CD14-positive monocyte (primary cell): Measurements from ENCODE around the gene GRK7. TPM values are rescaled to one million over a fixed set of nuclear protein-coding genes. Genes with fewer than 3 reads are reported as not detected.
"Not testable (repeated sequence)": the region's sequence is repeated elsewhere in the genome, so short reads cannot be mapped to it uniquely, and the experiment has no call there.

Source experiments
- DNase-seq, 3 donors: peaks; one replicate each; pipeline ENCODE4 v3.0.0-alpha.2; 2011 to 2022
- H2AFZ ChIP-seq: 2 replicates; pipeline ENCODE4 v1.6.0; 2012; ENCODE audit warnings: mild to moderate bottlenecking, low read depth, low read length, inconsistent platforms; ENCODE audit not compliant: insufficient read depth, poor library complexity, severe bottlenecking
- H3K27ac ChIP-seq, 2 donors: 1 replicate in 1 of 2; 2 replicates in 1 of 2; pipeline ENCODE4 v1.5.1; 2012 to 2013; ENCODE audit warnings: low read length in 2 of 2, control low read depth in 1 of 2, inconsistent platforms in 1 of 2, low read depth in 1 of 2, mild to moderate bottlenecking in 1 of 2
- H3K27me3 ChIP-seq, 2 donors: one replicate each; pipeline versions ENCODE4 v1.6.0 to v1.6.1; 2011 to 2013; ENCODE audit warnings: low read length in 2 of 2; ENCODE audit not compliant: control insufficient read depth in 2 of 2, insufficient read depth in 2 of 2
- H3K36me3 ChIP-seq, 2 donors: replicated peaks in 1 of 2; 1 replicate in 1 of 2; 2 replicates in 1 of 2; pipeline versions ENCODE4 v1.5.1 to v1.6.1; 2012 to 2013; ENCODE audit warnings: low read length in 2 of 2, control low read depth in 1 of 2, inconsistent platforms in 1 of 2, mild to moderate bottlenecking in 1 of 2; ENCODE audit not compliant: insufficient read depth in 2 of 2, control insufficient read depth in 1 of 2
- H3K4me1 ChIP-seq, 2 donors: 1 replicate in 1 of 2; 2 replicates in 1 of 2; pipeline versions ENCODE4 v1.5.1 to v1.6.1; 2012 to 2013; ENCODE audit warnings: low read length in 2 of 2, control low read depth in 1 of 2, inconsistent platforms in 1 of 2, mild to moderate bottlenecking in 1 of 2, moderate library complexity in 1 of 2; ENCODE audit not compliant: insufficient read depth in 2 of 2, control insufficient read depth in 1 of 2
- H3K4me2 ChIP-seq: replicated peaks from 2 replicates; pipeline ENCODE3; 2012; ENCODE audit warnings: low read length, moderate library complexity, mild to moderate bottlenecking; ENCODE audit not compliant: poor library complexity, severe bottlenecking; ENCODE audit errors: extremely low read depth
- H3K4me3 ChIP-seq, 3 experiments: fragments of 200-600 bp in 1 of 3; sonication (generic) in 1 of 3; replicated peaks in 1 of 3; 1 replicate in 2 of 3; 2 replicates in 1 of 3; pipeline ENCODE4 v1.5.1; 2011 to 2013; ENCODE audit warnings: low read length in 3 of 3, mild to moderate bottlenecking in 3 of 3, control low read depth in 2 of 3, low read depth in 2 of 3, inconsistent platforms in 1 of 3, moderate library complexity in 1 of 3
- H3K79me2 ChIP-seq: 2 replicates; pipeline ENCODE4 v1.6.0; 2012; ENCODE audit warnings: mild to moderate bottlenecking, control low read depth, inconsistent platforms, low read length, moderate library complexity; ENCODE audit not compliant: insufficient read depth
- H3K9ac ChIP-seq: 2 replicates; pipeline ENCODE4 v1.6.0; 2017; ENCODE audit warnings: low read length, mild to moderate bottlenecking; ENCODE audit not compliant: insufficient read depth, poor library complexity, severe bottlenecking
- H3K9me3 ChIP-seq, 2 donors: replicated peaks in 1 of 2; 1 replicate in 1 of 2; 2 replicates in 1 of 2; pipeline versions ENCODE4 v1.5.1 to v1.6.1; 2012 to 2013; ENCODE audit warnings: low read length in 2 of 2, control low read depth in 1 of 2; ENCODE audit not compliant: control insufficient read depth in 1 of 2, insufficient read depth in 1 of 2
- H4K20me1 ChIP-seq: 2 replicates; pipeline ENCODE4 v1.6.0; 2012; ENCODE audit warnings: mild to moderate bottlenecking, low read length, control low read depth, moderate library complexity; ENCODE audit not compliant: insufficient read depth
- H3K27ac Mint-ChIP-seq, 7 donors: one replicate each; pipeline ENCODE4 v1.8.0; 2020; ENCODE audit warnings: mild to moderate bottlenecking in 7 of 7, mixed read lengths in 7 of 7, moderate library complexity in 6 of 7, inconsistent platforms in 2 of 7
- H3K27me3 Mint-ChIP-seq, 3 donors: one replicate each; pipeline ENCODE4 v1.8.0; 2021 to 2022; ENCODE audit warnings: low read depth in 3 of 3, mild to moderate bottlenecking in 3 of 3, mixed read lengths in 3 of 3, moderate library complexity in 3 of 3, inconsistent platforms in 1 of 3
- H3K36me3 Mint-ChIP-seq, 2 donors: one replicate each; pipeline ENCODE4 v1.8.0; 2020; ENCODE audit warnings: mixed read lengths in 2 of 2, inconsistent platforms in 1 of 2, mild to moderate bottlenecking in 1 of 2
- H3K4me1 Mint-ChIP-seq: one replicate; pipeline ENCODE4 v1.8.0; 2020; ENCODE audit warnings: mild to moderate bottlenecking, mixed read lengths
- H3K4me3 Mint-ChIP-seq, 2 donors: one replicate each; pipeline ENCODE4 v1.8.0; 2020; ENCODE audit warnings: mild to moderate bottlenecking in 2 of 2, mixed read lengths in 2 of 2, moderate library complexity in 1 of 2
- H3K9me3 Mint-ChIP-seq, 7 donors: one replicate each; pipeline ENCODE4 v1.8.0; 2020 to 2022; ENCODE audit warnings: mixed read lengths in 7 of 7, mild to moderate bottlenecking in 6 of 7, moderate library complexity in 6 of 7, inconsistent platforms in 2 of 7
- CTCF ChIP-seq: fragments of 200-600 bp; IDR thresholded peaks from one replicate; pipeline ENCODE4 v1.8.0; 2022; ENCODE audit warnings: antibody characterized with exemption, mild to moderate bottlenecking
- WGBS: methylation state at CpG from one replicate; pipeline ENCODE4 v1.1.5; 2013; ENCODE audit warnings: missing lambda C conversion rate; ENCODE audit not compliant: insufficient coverage; 5-methylcytosine and 5-hydroxymethylcytosine counted together
- intact Hi-C, 2 donors: fragments of 100-400 bp; cut with micrococcal nuclease; formaldehyde crosslinking; loops; one replicate each; pipeline versions ENCODE4 v1.15.0 to v1.15.1; 2023
- polyA plus RNA-seq, 3 donors: library from polyadenylated mRNA; depleted of rRNA in 1 of 3; unstranded in 2 of 3; stranded (reverse) in 1 of 3; fragments of 300-500 nt in 2 of 3; fragments of >200 nt in 1 of 3; fragmentation: Illumina TruSeq in 2 of 3; gene quantifications; 1 replicate in 2 of 3; 2 replicates in 1 of 3; pipeline ENCODE4 v1.2.3, GENCODE V29; 2012 to 2021

The GRK7 gene
- polyA plus RNA-seq, 3 donors, result 0.04 to 0.07 TPM; not detected in 1

GRCh38 chr3:141753399-141753798, 9.8 kb upstream of the GRK7 start:
- Histone ChIP-seq H3K9ac (no peak overlapping the region), H3K27ac (no peak overlapping the region), H3K36me3 (peaks cover 7 to 35% of the 10 kb centered on the region in 2 donors), H3K27me3 (no peaks in the 10 kb centered on the region), H4K20me1 (no peaks in the 10 kb centered on the region), H2AFZ (no peak overlapping the region), H3K4me1 (no peaks in the 10 kb centered on the region), H3K9me3 (no peaks in the 10 kb centered on the region), H3K79me2 (no peaks in the 10 kb centered on the region), H3K4me2 (no peak overlapping the region), H3K4me3 (no peak overlapping the region)
- Mint-ChIP-seq H3K4me3 (no peak overlapping the region), H3K27me3 (peaks cover 0 to 1% (median 0%) of the 10 kb centered on the region in 3 donors), H3K4me1 (no peaks in the 10 kb centered on the region), H3K27ac (no peak overlapping the region), H3K36me3 (peaks cover 18 to 40% of the 10 kb centered on the region in 2 donors), H3K9me3 (peaks cover 0 to 1% (median 0%) of the 10 kb centered on the region in 7 donors)
- intact Hi-C loops, result no loop called here
- TF ChIP-seq CTCF, result no peak
- DNase-seq, result no peak
- WGBS, result 100% methylated on average over 3 of the region's 3 CpGs

- H3K27ac Mint-ChIP-seq, result peak overlapping the region in 1 of 7 donors; percentile 42
- peaks cover 0 to 1% (median 0%) of the 10 kb centered on the region in 7 donors for H3K9me3 Mint-ChIP-seq
- peaks cover 3 to 29% of the 10 kb centered on the region in 2 donors for H3K36me3 ChIP-seq
- no peak overlapping the region for H2AFZ ChIP-seq
- intact Hi-C loops, result no loop called here
- no CpG with 5 or more reads among the region's 1 CpG for WGBS
- no peak overlapping the region for H3K4me3 ChIP-seq
- H3K27ac ChIP-seq, result no peak overlapping the region
- no peaks in the 10 kb centered on the region for H3K79me2 ChIP-seq
- TF ChIP-seq CTCF, result no peak
- no peaks in the 10 kb centered on the region for H3K4me1 Mint-ChIP-seq
- no peaks in the 10 kb centered on the region for H4K20me1 ChIP-seq
- H3K4me1 ChIP-seq, result no peaks in the 10 kb centered on the region
- H3K27me3 ChIP-seq, result no peaks in the 10 kb centered on the region
- DNase-seq, result no peak
- H3K9me3 ChIP-seq, result no peaks in the 10 kb centered on the region
- no peak overlapping the region for H3K9ac ChIP-seq
- no peaks in the 10 kb centered on the region for H3K27me3 Mint-ChIP-seq
- H3K36me3 Mint-ChIP-seq, result peaks cover 12 to 34% of the 10 kb centered on the region in 2 donors
- H3K4me2 ChIP-seq, result no peak overlapping the region
- H3K4me3 Mint-ChIP-seq, result no peak overlapping the region
Measured at GRCh38 chr3:141754032-141754431, 9.2 kb upstream of the GRK7 start.

- H3K9me3 ChIP-seq, H3K4me3 ChIP-seq, H3K9ac ChIP-seq, intact Hi-C loops, H3K36me3 ChIP-seq, DNase-seq, H3K27ac ChIP-seq, H3K36me3 Mint-ChIP-seq, H3K4me2 ChIP-seq, H3K4me1 Mint-ChIP-seq, H3K27ac Mint-ChIP-seq, H3K4me1 ChIP-seq, H3K27me3 Mint-ChIP-seq, H2AFZ ChIP-seq, H3K27me3 ChIP-seq, H3K79me2 ChIP-seq, H3K9me3 Mint-ChIP-seq, H3K4me3 Mint-ChIP-seq, H4K20me1 ChIP-seq: not testable (repeated sequence)
- no CpG with 5 or more reads among the region's 19 CpGs for WGBS
Measured at GRCh38 chr3:141762552-141762951, 656 bp upstream of the GRK7 start.
